ENCODE measurements around the gene FIGN.

The FIGN gene

DNA sequence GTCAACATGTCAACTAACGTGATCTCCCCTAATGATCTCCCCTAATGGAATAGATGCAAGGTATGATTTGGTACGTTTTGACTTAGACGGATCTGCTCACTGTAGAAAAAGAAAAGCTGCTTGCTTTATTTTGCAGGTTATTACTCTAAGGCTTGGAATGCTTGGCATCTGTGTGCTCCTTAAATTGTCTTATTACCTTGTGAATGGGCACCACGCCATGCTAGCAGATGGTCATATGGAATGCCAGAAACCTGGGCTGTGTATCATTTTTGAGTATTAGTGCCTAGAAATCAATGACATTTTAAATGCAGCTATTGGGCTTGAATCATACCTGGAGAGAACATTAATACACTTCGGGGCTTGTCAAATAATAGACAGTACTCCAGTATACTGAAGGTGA, 16.5 kb upstream of the FIGN start:
- no peak for DNase-seq
- intact Hi-C loops (cut with DNase I; ENCODE audit: low total_unique reads), result no loop called here

DNA sequence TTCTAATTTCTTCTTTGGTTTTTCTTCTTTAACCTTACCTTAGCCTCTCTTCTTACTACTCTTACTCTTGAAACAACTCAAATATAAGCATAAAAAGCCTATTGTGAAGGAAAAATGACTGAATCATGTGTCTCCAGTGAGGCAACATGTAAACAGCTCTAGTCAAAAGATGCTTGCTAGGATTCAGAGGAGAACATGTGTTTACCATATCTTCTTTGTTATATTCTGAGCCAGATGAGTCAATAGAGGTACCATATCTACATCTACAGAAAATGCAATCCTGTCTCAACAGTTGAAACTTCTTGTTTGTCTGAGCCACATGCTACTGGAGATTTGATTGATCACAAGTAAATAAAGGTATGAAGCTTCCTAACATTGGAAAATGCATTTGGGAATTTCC, 15.9 kb upstream of the FIGN start:
- no peaks in the 10 kb centered on the region for H3K27me3 ChIP-seq
- no peaks in the 10 kb centered on the region for H3K9me3 ChIP-seq
- H3K4me3 ChIP-seq, result no peak overlapping the region
- H3K4me1 ChIP-seq, result peaks cover 0 to 8% (median 0%) of the 10 kb centered on the region in 4 donors
- intact Hi-C loops (cut with DNase I; ENCODE audit: low total_unique reads), result no loop called here
- no peak for DNase-seq
- TF ChIP-seq, protein P1, sequence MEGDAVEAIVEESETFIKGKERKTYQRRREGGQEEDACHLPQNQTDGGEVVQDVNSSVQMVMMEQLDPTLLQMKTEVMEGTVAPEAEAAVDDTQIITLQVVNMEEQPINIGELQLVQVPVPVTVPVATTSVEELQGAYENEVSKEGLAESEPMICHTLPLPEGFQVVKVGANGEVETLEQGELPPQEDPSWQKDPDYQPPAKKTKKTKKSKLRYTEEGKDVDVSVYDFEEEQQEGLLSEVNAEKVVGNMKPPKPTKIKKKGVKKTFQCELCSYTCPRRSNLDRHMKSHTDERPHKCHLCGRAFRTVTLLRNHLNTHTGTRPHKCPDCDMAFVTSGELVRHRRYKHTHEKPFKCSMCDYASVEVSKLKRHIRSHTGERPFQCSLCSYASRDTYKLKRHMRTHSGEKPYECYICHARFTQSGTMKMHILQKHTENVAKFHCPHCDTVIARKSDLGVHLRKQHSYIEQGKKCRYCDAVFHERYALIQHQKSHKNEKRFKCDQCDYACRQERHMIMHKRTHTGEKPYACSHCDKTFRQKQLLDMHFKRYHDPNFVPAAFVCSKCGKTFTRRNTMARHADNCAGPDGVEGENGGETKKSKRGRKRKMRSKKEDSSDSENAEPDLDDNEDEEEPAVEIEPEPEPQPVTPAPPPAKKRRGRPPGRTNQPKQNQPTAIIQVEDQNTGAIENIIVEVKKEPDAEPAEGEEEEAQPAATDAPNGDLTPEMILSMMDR (IDR thresholded peaks at IDR 0.05), result no peak
- no peak overlapping the region for H3K27ac ChIP-seq
- H3K36me3 ChIP-seq, result no peaks in the 10 kb centered on the region

More for the DNA sequence above, 16.5 kb upstream of the FIGN start:
- Histone ChIP-seq H3K36me3 (no peaks in the 10 kb centered on the region), H3K27me3 (no peaks in the 10 kb centered on the region), H3K4me3 (no peak overlapping the region), H3K9me3 (no peaks in the 10 kb centered on the region), H3K4me1 (peaks cover 0 to 8% (median 0%) of the 10 kb centered on the region in 4 donors), H3K27ac (no peak overlapping the region)
- TF ChIP-seq, protein P1 (IDR thresholded peaks at IDR 0.05), result no peak

DNA sequence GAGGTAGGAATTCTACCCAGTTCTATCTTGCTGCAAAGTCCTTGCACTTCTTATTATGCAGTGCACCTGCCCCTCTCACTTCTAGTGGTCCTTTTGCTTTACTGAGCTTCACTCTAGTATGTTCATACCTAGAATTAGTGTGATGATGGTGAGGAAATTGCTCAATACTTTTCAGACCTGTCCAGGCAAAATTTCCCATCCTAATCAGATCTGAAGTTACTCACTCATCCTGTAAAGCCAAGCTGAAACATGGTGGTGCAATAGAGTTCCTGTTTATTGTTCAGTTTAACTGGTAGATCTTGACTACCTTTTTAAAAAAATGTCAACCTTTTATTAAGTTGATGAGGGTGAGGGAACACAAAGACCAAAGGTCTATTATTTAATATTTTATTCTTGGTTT, 12.6 kb upstream of the FIGN start:
- H3K27ac ChIP-seq, result no peak overlapping the region
- no peak overlapping the region for H3K4me3 ChIP-seq
- no peaks in the 10 kb centered on the region for H3K27me3 ChIP-seq
- no peaks in the 10 kb centered on the region for H3K36me3 ChIP-seq
- no peaks in the 10 kb centered on the region for H3K9me3 ChIP-seq
- TF ChIP-seq, protein P1 (IDR thresholded peaks at IDR 0.05), result no peak
- intact Hi-C loops (cut with DNase I; ENCODE audit: low total_unique reads), result no loop called here
- DNase-seq, result no peak
- peaks cover 0 to 2% (median 0%) of the 10 kb centered on the region in 4 donors for H3K4me1 ChIP-seq

DNA sequence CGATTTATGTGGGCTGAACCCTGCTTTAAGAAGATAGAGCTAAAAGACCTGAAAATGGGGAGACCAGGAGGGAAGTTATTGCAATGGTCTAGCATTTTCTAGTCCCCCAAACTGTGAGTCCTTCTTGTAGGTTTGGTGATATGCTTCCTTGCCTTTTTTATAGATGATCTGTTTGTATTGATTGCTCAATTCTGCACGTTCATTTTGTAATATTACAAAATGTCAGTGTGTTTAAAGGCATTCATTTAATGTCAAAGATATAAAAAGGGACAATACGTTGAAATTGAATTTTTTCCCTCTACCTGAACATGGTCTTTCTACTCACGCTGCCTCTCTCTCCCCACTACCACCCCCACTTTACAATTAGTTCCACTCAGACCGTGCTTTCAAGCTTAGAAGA, 5.6 kb upstream of the FIGN start:
- H3K4me1 ChIP-seq, result peaks cover 0 to 4% (median 0%) of the 10 kb centered on the region in 4 donors

DNA sequence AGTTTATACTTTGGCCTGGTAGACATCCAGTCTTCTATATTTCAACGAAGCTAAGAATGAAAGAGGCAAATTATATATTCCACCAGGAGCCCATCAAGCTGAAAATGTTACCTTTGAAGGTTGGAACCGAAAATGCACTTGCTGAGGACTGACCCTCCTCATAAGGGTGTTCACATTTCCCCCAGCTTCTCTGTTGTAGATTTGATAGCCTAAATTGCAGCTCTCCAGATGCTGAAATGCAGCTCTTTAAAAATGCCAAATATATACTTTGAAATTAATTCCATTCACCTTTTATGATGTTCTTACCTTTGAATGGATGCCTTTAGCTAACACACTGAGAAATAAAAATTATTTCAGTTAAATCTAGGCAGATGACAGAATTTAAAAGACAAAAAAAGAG, 1.8 kb upstream of the FIGN start:
- H3K27me3 ChIP-seq, result no peaks in the 10 kb centered on the region
- no peak overlapping the region for H3K4me3 ChIP-seq
- no peak for DNase-seq
- intact Hi-C loops (cut with DNase I; ENCODE audit: low total_unique reads), result no loop called here
- H3K36me3 ChIP-seq, result no peaks in the 10 kb centered on the region
- H3K4me1 ChIP-seq, result peaks cover 0 to 4% (median 0%) of the 10 kb centered on the region in 4 donors
- no peak overlapping the region for H3K27ac ChIP-seq
- H3K9me3 ChIP-seq, result no peaks in the 10 kb centered on the region
- TF ChIP-seq, protein P1 (IDR thresholded peaks at IDR 0.05), result no peak

More for the DNA sequence above, 5.6 kb upstream of the FIGN start:
- Histone ChIP-seq H3K36me3 (no peaks in the 10 kb centered on the region), H3K9me3 (no peaks in the 10 kb centered on the region), H3K4me3 (no peak overlapping the region), H3K27me3 (no peaks in the 10 kb centered on the region), H3K27ac (no peak overlapping the region)
- no peak for DNase-seq
- intact Hi-C loops (cut with DNase I; ENCODE audit: low total_unique reads), result no loop called here
- TF ChIP-seq, protein P1 (IDR thresholded peaks at IDR 0.05), result no peak

DNA sequence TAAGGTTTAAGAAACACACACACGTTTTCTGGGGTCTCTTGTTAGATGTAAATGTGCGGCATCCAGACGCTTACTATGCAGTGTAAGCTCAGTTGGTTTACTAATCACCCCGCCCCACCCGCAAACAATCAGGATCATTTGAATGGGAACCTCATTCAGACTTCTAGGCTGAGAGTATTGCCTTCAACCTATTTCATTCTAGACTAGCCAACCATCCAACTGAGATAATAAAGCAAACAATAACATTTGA, 1.3 kb upstream of the FIGN start:
- H3K4me1 ChIP-seq, result peaks cover 0 to 4% (median 0%) of the 10 kb centered on the region in 4 donors
- no peak for DNase-seq
- H3K27ac ChIP-seq, result peak overlapping the region; percentile 85 to 95
- no peaks in the 10 kb centered on the region for H3K27me3 ChIP-seq
- intact Hi-C loops (cut with DNase I; ENCODE audit: low total_unique reads), result no loop called here
- TF ChIP-seq, protein P1 (IDR thresholded peaks at IDR 0.05), result no peak
- H3K4me3 ChIP-seq, result peak overlapping the region; percentile 65 to 78
- H3K36me3 ChIP-seq, result no peaks in the 10 kb centered on the region
- H3K9me3 ChIP-seq, result no peaks in the 10 kb centered on the region
